GM13977 (cell line): ENCODE data around the gene KLF6.

Experiments
- DNase-seq: peaks from one replicate; pipeline ENCODE4 v3.0.0; 2012; ENCODE audit warnings: low spot score
- in situ Hi-C: fragments of 300-500 bp; cut with MboI; formaldehyde crosslinking; loops from one replicate; pipeline ENCODE4 v1.12.0; 2022; ENCODE audit warnings: low sequenced_read_pairs, low pct_unique_long_range_greater_than_20kb, mixed read lengths, inconsistent platforms; ENCODE audit not compliant: unreplicated experiment
- TF ChIP-seq, protein P1 (sequence below): IDR thresholded peaks from 2 replicates; pipeline ENCODE4 v1.5.1; 2012; ENCODE audit warnings: mild to moderate bottlenecking, control low read depth; ENCODE audit not compliant: insufficient read depth; ENCODE audit errors: extremely low read depth, missing control alignments

KLF6 gene

DNA sequence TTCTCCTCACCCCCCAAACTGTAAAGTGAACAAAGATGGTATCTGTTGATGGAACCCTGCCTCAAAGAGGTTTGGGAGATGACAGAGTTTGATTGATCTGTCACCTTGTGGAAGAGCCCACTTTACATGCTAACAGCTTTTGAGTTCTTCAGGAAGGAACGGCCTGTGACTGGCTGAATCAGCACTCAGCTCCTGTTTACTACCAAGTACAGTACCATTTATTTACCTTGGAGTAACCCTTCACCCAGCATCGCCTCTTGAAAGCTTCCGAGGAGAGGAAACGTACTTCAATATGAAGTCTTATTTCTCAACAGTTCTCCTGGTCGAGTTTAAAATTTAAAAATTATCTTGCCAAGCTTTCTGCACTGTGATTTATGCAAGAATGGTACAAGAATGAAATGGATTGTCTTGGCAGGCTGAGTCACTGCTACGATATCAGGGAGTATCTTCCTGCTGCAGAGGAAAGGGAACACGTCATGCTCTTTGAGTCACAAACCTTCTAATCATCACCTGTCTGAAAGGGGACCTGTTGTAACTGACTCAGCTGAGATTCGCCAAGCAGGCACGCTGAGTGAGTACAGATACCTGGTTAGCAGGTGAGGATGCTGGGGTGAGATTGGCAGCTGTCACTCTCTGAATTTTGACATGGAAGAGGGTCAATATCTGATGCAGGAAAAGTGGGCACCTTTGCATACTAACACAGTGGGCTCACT lies 30.1 kb downstream of the KLF6 start:
- DNase-seq: no peak
- in situ Hi-C loops: no loop called here
- TF ChIP-seq, protein P1, sequence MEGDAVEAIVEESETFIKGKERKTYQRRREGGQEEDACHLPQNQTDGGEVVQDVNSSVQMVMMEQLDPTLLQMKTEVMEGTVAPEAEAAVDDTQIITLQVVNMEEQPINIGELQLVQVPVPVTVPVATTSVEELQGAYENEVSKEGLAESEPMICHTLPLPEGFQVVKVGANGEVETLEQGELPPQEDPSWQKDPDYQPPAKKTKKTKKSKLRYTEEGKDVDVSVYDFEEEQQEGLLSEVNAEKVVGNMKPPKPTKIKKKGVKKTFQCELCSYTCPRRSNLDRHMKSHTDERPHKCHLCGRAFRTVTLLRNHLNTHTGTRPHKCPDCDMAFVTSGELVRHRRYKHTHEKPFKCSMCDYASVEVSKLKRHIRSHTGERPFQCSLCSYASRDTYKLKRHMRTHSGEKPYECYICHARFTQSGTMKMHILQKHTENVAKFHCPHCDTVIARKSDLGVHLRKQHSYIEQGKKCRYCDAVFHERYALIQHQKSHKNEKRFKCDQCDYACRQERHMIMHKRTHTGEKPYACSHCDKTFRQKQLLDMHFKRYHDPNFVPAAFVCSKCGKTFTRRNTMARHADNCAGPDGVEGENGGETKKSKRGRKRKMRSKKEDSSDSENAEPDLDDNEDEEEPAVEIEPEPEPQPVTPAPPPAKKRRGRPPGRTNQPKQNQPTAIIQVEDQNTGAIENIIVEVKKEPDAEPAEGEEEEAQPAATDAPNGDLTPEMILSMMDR: no peak

DNA sequence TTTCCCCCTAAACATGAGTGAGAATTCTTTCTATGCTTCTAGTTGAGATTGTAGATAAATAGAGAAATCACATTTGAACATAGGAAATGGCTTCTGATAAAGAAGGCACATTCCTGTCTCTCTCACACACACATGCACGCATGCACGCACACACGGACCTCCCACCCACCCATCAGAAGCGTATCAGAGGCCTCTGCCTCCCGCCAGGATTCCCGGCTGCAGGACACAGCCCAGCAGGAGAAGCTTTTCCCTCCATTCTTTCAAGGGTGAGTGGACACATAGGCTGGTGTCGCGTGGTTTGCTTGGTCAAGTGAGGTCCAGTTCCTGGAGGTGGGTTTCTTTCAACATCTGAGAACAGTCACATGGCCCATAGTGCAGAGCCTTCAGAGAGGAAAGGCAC lies 34.2 kb downstream of the KLF6 start:
- TF ChIP-seq, protein P1: no peak
- DNase-seq: no peak
- in situ Hi-C loops: no loop called here

DNA sequence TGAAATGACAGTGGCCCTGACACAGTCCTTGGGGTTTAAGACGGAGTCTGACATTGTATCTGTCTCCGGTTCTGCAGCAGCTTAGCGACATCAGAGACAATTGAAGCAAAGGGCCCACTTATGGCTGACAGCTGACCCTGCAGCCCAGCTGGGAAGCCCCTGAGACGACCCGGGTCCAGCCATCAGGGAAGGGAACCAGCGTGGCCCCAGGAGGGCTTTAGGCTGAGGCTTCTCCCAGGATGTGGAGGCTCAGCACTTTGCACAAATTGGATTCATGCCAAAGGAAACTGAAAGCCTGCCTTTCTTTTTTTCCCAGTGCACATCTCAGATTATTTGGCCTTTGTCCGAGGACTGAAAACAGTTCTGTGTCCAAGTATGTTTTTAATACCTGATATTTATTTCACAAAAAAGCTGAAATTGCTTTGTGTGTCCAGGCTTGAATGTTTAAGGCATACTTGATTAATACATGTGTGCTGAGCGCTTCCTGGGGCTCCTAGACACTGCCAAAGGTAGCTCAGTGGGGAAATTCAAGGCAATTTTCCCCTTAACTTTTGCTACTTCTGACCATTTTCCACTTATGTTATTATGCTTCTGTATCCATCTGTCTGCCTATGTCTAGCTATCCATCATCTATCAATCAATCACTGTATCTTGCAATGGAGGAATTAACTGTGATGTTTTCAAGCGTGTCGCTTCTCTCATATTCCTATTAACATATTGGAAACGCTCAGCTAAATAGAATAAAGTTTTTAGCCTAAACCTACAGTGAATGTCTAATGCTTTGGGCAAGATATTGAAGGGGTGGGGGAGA lies 34.8 kb downstream of the KLF6 start:
- no peak for DNase-seq
- TF ChIP-seq, protein P1: no peak
- in situ Hi-C loops: no loop called here

DNA sequence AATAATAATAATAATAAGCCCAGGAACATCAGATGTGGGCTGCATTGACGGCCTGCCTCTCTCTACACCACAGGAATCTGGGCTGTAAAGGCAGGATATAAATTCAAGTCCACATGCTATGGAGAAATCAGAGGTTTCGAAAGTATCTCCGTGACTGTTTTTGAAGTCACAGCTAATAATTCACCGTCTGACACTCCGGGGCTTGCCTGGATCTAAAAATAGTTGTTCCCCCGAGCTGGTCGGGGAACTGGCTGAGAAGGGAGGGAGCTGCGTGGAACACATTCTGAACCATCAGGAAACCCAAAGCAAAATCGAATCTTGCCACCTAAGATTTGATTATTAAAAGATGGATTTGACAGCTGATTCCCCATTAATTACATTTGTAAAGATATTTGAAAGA lies 35.4 kb downstream of the KLF6 start:
- in situ Hi-C loops: no loop called here
- TF ChIP-seq, protein P1: no peak
- no peak for DNase-seq

DNA sequence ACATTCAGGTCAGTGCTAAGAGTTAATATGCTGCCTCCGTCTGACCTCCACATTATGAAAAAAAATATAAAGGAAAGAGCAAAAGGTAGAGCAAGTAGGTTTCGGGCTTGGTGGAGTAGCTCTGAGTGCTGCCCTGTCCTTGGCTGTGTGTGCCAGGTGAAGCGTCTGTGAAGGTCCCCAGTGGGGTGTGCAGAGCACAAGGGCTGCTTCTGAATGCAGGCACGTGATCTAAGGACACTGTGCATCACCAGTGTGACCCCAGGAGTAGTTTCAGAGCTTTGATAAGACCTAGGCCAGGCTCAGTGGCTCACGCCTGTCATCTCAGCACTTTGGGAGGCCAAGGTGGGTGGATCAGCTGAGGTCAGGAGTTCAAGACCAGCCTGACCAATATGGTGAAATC lies 36.0 kb downstream of the KLF6 start:
- TF ChIP-seq, protein P1: no peak
- DNase-seq: no peak
- in situ Hi-C loops: no loop called here

DNA sequence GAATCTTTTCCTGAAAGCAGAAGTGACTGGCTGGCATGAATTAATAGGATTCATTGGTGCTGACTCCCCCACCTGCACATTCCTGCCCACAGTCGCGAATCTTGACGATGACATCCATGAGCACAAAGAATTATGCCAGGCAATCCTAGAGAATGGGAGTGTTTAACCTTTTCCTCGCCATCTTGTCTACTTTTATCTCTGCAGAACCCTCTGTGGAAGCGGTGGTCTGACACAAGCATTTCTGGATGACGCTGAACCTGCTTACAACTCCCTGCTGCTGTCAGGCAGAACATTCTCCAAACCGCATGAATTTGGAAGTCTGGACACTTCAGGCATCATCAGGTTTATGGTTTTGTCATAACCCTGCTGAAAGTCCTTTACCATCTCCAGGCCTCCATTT lies 36.5 kb downstream of the KLF6 start:
- TF ChIP-seq, protein P1: no peak
- DNase-seq: no peak
- in situ Hi-C loops: no loop called here
